ENCODE data around the gene RAB34. TPM values are rescaled to one million over a fixed set of nuclear protein-coding genes. Genes with fewer than 3 reads are reported as not detected.
A peak's percentile ranks its signal among the peaks of the same experiment; 100 is the strongest.

RAB34 gene
- total and polyA plus RNA-seq, 9 of the 15 experiments (the other 6 are each of a cell fraction or from before 2014, with no cell fraction given): 0.07 to 3.8 (median 0.46) TPM; not detected in 1

- TF ChIP-seq TCF15 (CRISPR knock-in tag; IDR thresholded peaks at IDR 0.05) (no peak), BHLHE40 (IDR thresholded peaks at IDR 0.05; ENCODE audit: low read length) (no peak), RFX1 (IDR thresholded peaks at IDR 0.05) (no peak), ZNF121 (CRISPR knock-in tag; conservative IDR thresholded peaks at IDR 0.05) (no peak), PHF21A (IDR thresholded peaks at IDR 0.05; ENCODE audit: borderline replicate concordance, low read depth) (no peak), CHD2 (IDR thresholded peaks at IDR 0.05; ENCODE audit: low read depth, low read length) (peak; percentile 93), SIRT6 (IDR thresholded peaks at IDR 0.05; ENCODE audit: low read depth, low read length) (no peak), ZNF780A (CRISPR knock-in tag; IDR thresholded peaks at IDR 0.05) (no peak), RBFOX2 (IDR thresholded peaks at IDR 0.05; ENCODE audit: low read depth, low read length) (peak; percentile 77), IRF1 (CRISPR knock-in tag; IDR thresholded peaks at IDR 0.05; ENCODE audit: borderline replicate concordance) (no peak), ZNF282 (CRISPR knock-in tag; IDR thresholded peaks at IDR 0.05) (0 out of 2 replicates have a peak, but pooled peaks have one; percentile 52), ELK1 (CRISPR knock-in tag; IDR thresholded peaks at IDR 0.05) (no peak), ZNF75A (CRISPR knock-in tag; IDR thresholded peaks at IDR 0.05) (no peak), UBTF (IDR thresholded peaks at IDR 0.05; ENCODE audit: borderline replicate concordance in 1 of 2, low read depth in 2 of 2, low read length in 2 of 2) (no peak), KLF13 (tag; IDR thresholded peaks at IDR 0.05; ENCODE audit: borderline replicate concordance, low read depth) (no peak), THAP12 (CRISPR knock-in tag; IDR thresholded peaks at IDR 0.05) (no peak; the same call in 1 of the 2 replicates), POLR2G (IDR thresholded peaks at IDR 0.05; ENCODE audit: low read depth, low read length) (peak; percentile 81), POLR2AphosphoS5 (IDR thresholded peaks at IDR 0.05; ENCODE audit: control insufficient read depth, insufficient read depth, low read depth, low read length) (0 out of 2 replicates have a peak, but pooled peaks have one; percentile 29), BRD4 (IDR thresholded peaks at IDR 0.05) (no peak)
These were observed 8.6 kb upstream of the RAB34 start, which contains the start of gene TLCD1 (continued) for GRCh38 chr17:28726226-28726626.
